Measurements from ENCODE around the gene HOXB6.

- TF ChIP-seq, protein P1, sequence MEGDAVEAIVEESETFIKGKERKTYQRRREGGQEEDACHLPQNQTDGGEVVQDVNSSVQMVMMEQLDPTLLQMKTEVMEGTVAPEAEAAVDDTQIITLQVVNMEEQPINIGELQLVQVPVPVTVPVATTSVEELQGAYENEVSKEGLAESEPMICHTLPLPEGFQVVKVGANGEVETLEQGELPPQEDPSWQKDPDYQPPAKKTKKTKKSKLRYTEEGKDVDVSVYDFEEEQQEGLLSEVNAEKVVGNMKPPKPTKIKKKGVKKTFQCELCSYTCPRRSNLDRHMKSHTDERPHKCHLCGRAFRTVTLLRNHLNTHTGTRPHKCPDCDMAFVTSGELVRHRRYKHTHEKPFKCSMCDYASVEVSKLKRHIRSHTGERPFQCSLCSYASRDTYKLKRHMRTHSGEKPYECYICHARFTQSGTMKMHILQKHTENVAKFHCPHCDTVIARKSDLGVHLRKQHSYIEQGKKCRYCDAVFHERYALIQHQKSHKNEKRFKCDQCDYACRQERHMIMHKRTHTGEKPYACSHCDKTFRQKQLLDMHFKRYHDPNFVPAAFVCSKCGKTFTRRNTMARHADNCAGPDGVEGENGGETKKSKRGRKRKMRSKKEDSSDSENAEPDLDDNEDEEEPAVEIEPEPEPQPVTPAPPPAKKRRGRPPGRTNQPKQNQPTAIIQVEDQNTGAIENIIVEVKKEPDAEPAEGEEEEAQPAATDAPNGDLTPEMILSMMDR (IDR thresholded peaks at IDR 0.05), result no peak
- TF ChIP-seq EP300 (IDR thresholded peaks at IDR 0.05) (no peak), POLR2A (IDR thresholded peaks at IDR 0.05) (no peak)
Measured at GRCh38 chr17:48600244-48601098, 4.3 kb downstream of the HOXB6 start.

Measured in ovary (tissue), 3 donors.